ENCODE measurements around the gene ELAVL3.
"Not testable (repeated sequence)": the region's sequence is repeated elsewhere in the genome, so short reads cannot be mapped to it uniquely, and the experiment has no call there.

The ELAVL3 gene

DNA sequence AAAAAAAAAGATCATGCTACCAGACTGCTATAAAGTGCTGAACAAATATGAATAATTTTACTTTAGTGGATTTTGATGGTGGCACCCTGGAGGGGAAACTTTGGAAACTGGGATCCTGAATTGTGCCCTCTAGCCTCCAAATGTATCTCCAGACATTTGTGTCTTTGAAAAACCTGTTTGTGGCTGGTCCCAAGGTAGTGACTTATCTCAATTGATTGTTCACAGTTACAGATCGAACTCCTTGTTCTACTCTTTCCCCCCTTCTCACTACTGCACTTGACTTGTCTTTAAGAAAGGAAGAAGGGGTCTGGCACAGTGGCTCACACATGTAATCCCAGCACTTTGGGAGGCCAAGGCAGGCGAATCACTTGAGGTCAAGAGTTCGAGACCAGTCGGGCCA lies 72.3 kb downstream of the ELAVL3 start:
- H3K27ac ChIP-seq (ENCODE audit: insufficient read depth, low read depth, low read length, poor library complexity, severe bottlenecking): no peak overlapping the region
- no peaks in the 10 kb centered on the region for H3K9me3 ChIP-seq (ENCODE audit: control insufficient read depth, low read length)
- H3K36me3 ChIP-seq (ENCODE audit: control insufficient read depth, insufficient read depth, low read length): no peaks in the 10 kb centered on the region
- no peaks in the 10 kb centered on the region for H3K4me1 ChIP-seq (ENCODE audit: control insufficient read depth, insufficient read depth, low read length)
- whole genome bisulfite sequencing, 2 experiments: 91% methylated on average over 4 of the region's 4 CpGs
- H3K27me3 ChIP-seq (ENCODE audit: control insufficient read depth, insufficient read depth, low read length, poor library complexity, severe bottlenecking): peaks cover 9% of the 10 kb centered on the region
- no peak overlapping the region for H3K4me3 ChIP-seq (ENCODE audit: insufficient read depth, low read depth, low read length)

- not testable (repeated sequence) for H3K27ac ChIP-seq (ENCODE audit: insufficient read depth, low read depth, low read length, poor library complexity, severe bottlenecking); H3K4me3 ChIP-seq (ENCODE audit: insufficient read depth, low read depth, low read length); H3K9me3 ChIP-seq (ENCODE audit: control insufficient read depth, low read length); H3K4me1 ChIP-seq (ENCODE audit: control insufficient read depth, insufficient read depth, low read length); H3K36me3 ChIP-seq (ENCODE audit: control insufficient read depth, insufficient read depth, low read length); H3K27me3 ChIP-seq (ENCODE audit: control insufficient read depth, insufficient read depth, low read length, poor library complexity, severe bottlenecking)
- WGBS, 2 experiments: 87 to 89% methylated on average over 12 of the region's 12 CpGs
Observed at GRCh38 chr19:11406703-11407236, 74.1 kb downstream of the ELAVL3 start.

GRCh38 chr19:11405846-11406643 lies 74.8 kb downstream of the ELAVL3 start:
- Histone ChIP-seq H3K36me3 (ENCODE audit: control insufficient read depth, insufficient read depth, low read length) (no peaks in the 10 kb centered on the region), H3K9me3 (ENCODE audit: control insufficient read depth, low read length) (no peaks in the 10 kb centered on the region), H3K4me3 (ENCODE audit: insufficient read depth, low read depth, low read length) (no peak overlapping the region), H3K27ac (ENCODE audit: insufficient read depth, low read depth, low read length, poor library complexity, severe bottlenecking) (no peak overlapping the region), H3K27me3 (ENCODE audit: control insufficient read depth, insufficient read depth, low read length, poor library complexity, severe bottlenecking) (peaks cover 9% of the 10 kb centered on the region), H3K4me1 (ENCODE audit: control insufficient read depth, insufficient read depth, low read length) (no peaks in the 10 kb centered on the region)
- 35 to 42% methylated on average over 43 to 44 of the region's 44 CpGs for WGBS, 2 experiments

GRCh38 chr19:11404588-11405222 lies 76.1 kb downstream of the ELAVL3 start:
- Histone ChIP-seq H3K4me3 (ENCODE audit: insufficient read depth, low read depth, low read length) (no peak overlapping the region), H3K27ac (ENCODE audit: insufficient read depth, low read depth, low read length, poor library complexity, severe bottlenecking) (no peak overlapping the region), H3K27me3 (ENCODE audit: control insufficient read depth, insufficient read depth, low read length, poor library complexity, severe bottlenecking) (peaks cover 9% of the 10 kb centered on the region), H3K4me1 (ENCODE audit: control insufficient read depth, insufficient read depth, low read length) (no peaks in the 10 kb centered on the region), H3K36me3 (ENCODE audit: control insufficient read depth, insufficient read depth, low read length) (no peaks in the 10 kb centered on the region), H3K9me3 (ENCODE audit: control insufficient read depth, low read length) (no peaks in the 10 kb centered on the region)
- 72 to 81% methylated on average over 9 of the region's 9 CpGs for WGBS, 2 experiments

DNA sequence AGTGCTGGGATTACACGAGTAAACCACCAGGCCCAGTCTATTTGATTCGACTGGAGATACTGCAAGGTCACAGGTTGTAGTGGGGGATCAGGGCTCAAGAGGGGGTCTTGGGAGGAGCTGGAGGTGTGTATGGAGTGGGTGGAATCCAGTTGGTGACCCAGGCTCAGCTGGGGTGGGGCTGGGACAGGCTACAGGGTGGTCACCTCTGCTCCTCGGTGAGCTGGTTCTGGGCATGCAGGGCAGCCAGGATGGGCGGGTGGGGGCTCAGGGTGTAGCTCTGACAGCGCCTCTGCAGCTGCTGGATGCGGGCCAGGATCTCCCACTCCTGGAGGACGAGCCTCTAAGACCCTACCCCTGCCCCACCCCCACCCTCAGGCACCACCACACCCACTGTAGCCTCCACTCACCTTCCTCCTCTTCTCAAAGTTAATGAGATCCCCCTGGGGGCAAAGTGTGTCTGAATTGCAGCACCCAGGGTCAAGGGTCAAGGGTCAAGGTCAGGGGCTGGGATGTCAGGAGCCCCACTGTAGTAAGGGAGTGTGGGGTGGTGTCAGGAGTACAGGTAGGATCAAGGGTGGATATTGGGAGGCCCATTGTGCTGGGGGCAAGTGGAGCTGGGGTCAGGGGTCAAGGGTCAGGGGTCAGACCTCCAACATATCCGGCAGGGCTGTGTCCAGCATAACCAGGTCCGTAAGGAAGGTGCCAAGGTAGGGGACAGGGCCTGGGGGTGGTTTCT lies 78.9 kb downstream of the ELAVL3 start:
- Histone ChIP-seq H3K4me3 (ENCODE audit: insufficient read depth, low read depth, low read length) (no peak overlapping the region), H3K27me3 (ENCODE audit: control insufficient read depth, insufficient read depth, low read length, poor library complexity, severe bottlenecking) (peaks cover 9% of the 10 kb centered on the region), H3K36me3 (ENCODE audit: control insufficient read depth, insufficient read depth, low read length) (no peaks in the 10 kb centered on the region), H3K9me3 (ENCODE audit: control insufficient read depth, low read length) (no peaks in the 10 kb centered on the region), H3K27ac (ENCODE audit: insufficient read depth, low read depth, low read length, poor library complexity, severe bottlenecking) (no peak overlapping the region), H3K4me1 (ENCODE audit: control insufficient read depth, insufficient read depth, low read length) (no peaks in the 10 kb centered on the region)
- WGBS, 2 experiments: 88 to 91% methylated on average over 9 of the region's 9 CpGs

All from ectodermal cell (in vitro differentiated cells).